Ovary (tissue), 3 donors: ENCODE results near the gene CASKIN2.

ENCODE experiments used
- CTCF ChIP-seq, 3 donors: fragments of 450-650 bp in 2 of 3; fragments of 200-600 bp in 1 of 3; IDR thresholded peaks; one replicate each; pipeline versions ENCODE4 v1.5.1 to v1.8.0; 2016 to 2022; ENCODE audit warnings: antibody characterized with exemption in 3 of 3, mild to moderate bottlenecking in 1 of 3
- POLR2A ChIP-seq: fragments of 450-650 bp; IDR thresholded peaks from one replicate; pipeline ENCODE4 v1.6.1; 2017; ENCODE audit warnings: antibody characterized with exemption, mild to moderate bottlenecking, moderate library complexity
- donor health status: DM: no; HTN: no; CAD: no.

GRCh38 chr17:75496005-75496404, 19.3 kb downstream of the CASKIN2 start:
- TF ChIP-seq POLR2A (no peak), CTCF (IDR thresholded peaks at IDR 0.05) (no peak)
